HCT116 (cell line): ENCODE results near the gene ADM5. TPM values are rescaled to one million over a fixed set of nuclear protein-coding genes. Genes with fewer than 3 reads are reported as not detected.
A peak's percentile ranks its signal among the peaks of the same experiment; 100 is the strongest.

ENCODE experiments used
- ATAC-seq: fragments of 200-7000 bp; cut with Tn5 transposase; 2 replicates; pipeline ENCODE4 v1.9.1; 2020; ENCODE audit warnings: mild to moderate bottlenecking, moderate library complexity
- BruUV-seq: library from RNA; stranded (reverse); fragments of 400-500 nt; replicated peaks from 2 replicates; lab custom pipeline; 2021; lab: Mats Ljungman, UMichigan
- CTCF ChIA-PET: fragments of 300-600 bp; sonication (Branson Sonifier 250); formaldehyde crosslinking; loops from one replicate; lab custom pipeline; 2021; ENCODE audit warnings: antibody characterized with exemption; lab: Charles Lee
- POLR2A ChIA-PET: fragments of 300-600, 350-600 bp; sonication (Branson Sonifier 250); formaldehyde crosslinking; loops from one replicate; lab custom pipeline; 2021; ENCODE audit warnings: antibody characterized with exemption; lab: Charles Lee
- RAD21 ChIA-PET, 2 experiments: fragments of 300-600 bp; sonication (Branson Sonifier 250); formaldehyde crosslinking; loops; one replicate each; lab custom pipeline; 2023; ENCODE audit warnings: low total read pairs in 2 of 2; ENCODE audit not compliant: uncharacterized antibody in 2 of 2, unreplicated experiment in 2 of 2, low non-redundant PET in 1 of 2; lab: Charles Lee
- DNase-seq: peaks from one replicate; pipeline ENCODE4 v3.0.0-alpha.2; 2010; ENCODE audit warnings: low read depth, low spot score
- H2AFZ ChIP-seq: fragments of 200-600 bp; shearing (Covaris generic), sonication (generic); 2 replicates; pipeline ENCODE4 v1.6.1; 2017; ENCODE audit warnings: low read depth, mixed run types, mixed read lengths, antibody characterized with exemption, low read length; ENCODE audit not compliant: poor library complexity, severe bottlenecking
- H3K27ac ChIP-seq: 2 replicates; pipeline ENCODE4 v1.5.1; 2012; ENCODE audit warnings: low read depth, low read length
- H3K27me3 ChIP-seq: fragments of 200-600 bp; sonication (generic); 2 replicates; pipeline ENCODE4 v1.6.1; 2016; ENCODE audit warnings: mixed run types, low read length, mixed read lengths; ENCODE audit not compliant: insufficient read depth
- H3K36me3 ChIP-seq, 2 experiments: fragments of 200-500 bp in 1 of 2; fragments of 200-600 bp in 1 of 2; sonication (Bioruptor generic) in 1 of 2; sonication (generic) in 1 of 2; 2 replicates each; pipeline versions ENCODE4 v1.5.1 to v1.6.1; 2014 to 2016; ENCODE audit warnings: low read length in 2 of 2, inconsistent platforms in 1 of 2, mixed read lengths in 1 of 2, mixed run types in 1 of 2; ENCODE audit not compliant: insufficient read depth in 2 of 2, control insufficient read depth in 1 of 2
- H3K4me1 ChIP-seq, 2 experiments: fragments of 200-600 bp in 1 of 2; sonication (generic) in 1 of 2; 2 replicates each; pipeline versions ENCODE4 v1.5.1 to v1.6.1; 2012 to 2017; ENCODE audit warnings: low read length in 2 of 2, inconsistent platforms in 1 of 2, mild to moderate bottlenecking in 1 of 2, mixed read lengths in 1 of 2, mixed run types in 1 of 2, moderate library complexity in 1 of 2; ENCODE audit not compliant: insufficient read depth in 2 of 2, control insufficient read depth in 1 of 2
- H3K4me2 ChIP-seq: fragments of 200-600 bp; sonication (generic); 2 replicates; pipeline ENCODE4 v1.6.1; 2017; ENCODE audit warnings: mixed run types, low read length, mixed read lengths
- H3K4me3 ChIP-seq, 2 experiments: fragments of 200-600 bp in 1 of 2; sonication (generic) in 1 of 2; replicated peaks in 1 of 2; 2 replicates each; pipeline ENCODE4 v1.5.1; 2011 to 2016; ENCODE audit warnings: low read length in 2 of 2, control low read depth in 1 of 2, low read depth in 1 of 2, mild to moderate bottlenecking in 1 of 2, mixed read lengths in 1 of 2, mixed run types in 1 of 2
- H3K79me2 ChIP-seq: fragments of 200-600 bp; sonication (generic); 2 replicates; pipeline ENCODE4 v1.6.1; 2017; ENCODE audit warnings: mild to moderate bottlenecking, mixed run types, low read length, moderate library complexity, mixed read lengths; ENCODE audit not compliant: insufficient read depth
- H3K9ac ChIP-seq: fragments of 200-600 bp; sonication (generic); 2 replicates; pipeline ENCODE4 v1.6.1; 2016; ENCODE audit warnings: low read length, mixed read lengths
- H3K9me2 ChIP-seq: fragments of 200-600 bp; sonication (generic), shearing (Covaris generic); 2 replicates; pipeline ENCODE4 v1.6.1; 2017; ENCODE audit warnings: mixed run types, mild to moderate bottlenecking, moderate library complexity; ENCODE audit not compliant: insufficient read depth
- H3K9me3 ChIP-seq, 2 experiments: fragments of 200-500 bp in 1 of 2; fragments of 200-600 bp in 1 of 2; sonication (Bioruptor generic) in 1 of 2; sonication (generic) in 1 of 2; 2 replicates each; pipeline ENCODE4 v1.6.1; 2014 to 2017; ENCODE audit warnings: low read length in 2 of 2, mixed read lengths in 2 of 2, inconsistent platforms in 1 of 2, low read depth in 1 of 2, mild to moderate bottlenecking in 1 of 2, mixed run types in 1 of 2, moderate library complexity in 1 of 2; ENCODE audit not compliant: control insufficient read depth in 1 of 2, insufficient read depth in 1 of 2
- H4K20me1 ChIP-seq: fragments of 200-600 bp; sonication (generic), shearing (Covaris generic); 2 replicates; pipeline ENCODE4 v1.6.1; 2017; ENCODE audit warnings: mixed run types, mild to moderate bottlenecking, moderate library complexity; ENCODE audit not compliant: insufficient read depth
- CEBPB ChIP-seq: IDR thresholded peaks from 2 replicates; pipeline ENCODE4 v1.6.1; 2012; ENCODE audit warnings: low read depth
- ELF1 ChIP-seq: IDR thresholded peaks from 2 replicates; pipeline ENCODE4 v1.6.1; 2012; ENCODE audit warnings: low read depth, borderline replicate concordance
- EZH2 ChIP-seq: fragments of 200-600 bp; sonication (generic); IDR thresholded peaks from 2 replicates; pipeline ENCODE4 v1.6.1; 2017; ENCODE audit warnings: antibody characterized with exemption, mixed run types
- EZH2phosphoT487 ChIP-seq: fragments of 200-600 bp; IDR thresholded peaks from 2 replicates; pipeline ENCODE4 v1.6.1; 2018; ENCODE audit warnings: antibody characterized with exemption, borderline replicate concordance
- JUND ChIP-seq: IDR thresholded peaks from 2 replicates; pipeline ENCODE4 v1.6.1; 2012
- POLR2AphosphoS5 ChIP-seq: IDR thresholded peaks from 2 replicates; pipeline ENCODE4 v1.6.1; 2011; ENCODE audit warnings: mild to moderate bottlenecking, low read depth, low read length, moderate library complexity
- RAD21 ChIP-seq: IDR thresholded peaks from 2 replicates; pipeline ENCODE4 v1.6.1; 2012; ENCODE audit warnings: low read depth, mild to moderate bottlenecking
- SIN3A ChIP-seq: IDR thresholded peaks from 2 replicates; pipeline ENCODE4 v1.6.1; 2012; ENCODE audit warnings: low read depth
- SRF ChIP-seq: IDR thresholded peaks from 2 replicates; pipeline ENCODE4 v1.6.1; 2012; ENCODE audit warnings: low read depth
- TCF7L2 ChIP-seq: IDR thresholded peaks from 2 replicates; pipeline ENCODE4 v1.7.0; 2011; ENCODE audit warnings: borderline replicate concordance, inconsistent platforms; ENCODE audit not compliant: insufficient read depth, insufficient read length; ENCODE audit errors: extremely low read depth
- YY1 ChIP-seq: IDR thresholded peaks from 2 replicates; pipeline ENCODE4 v1.6.1; 2011; ENCODE audit warnings: low read length, low read depth, moderate library complexity, mild to moderate bottlenecking; ENCODE audit not compliant: insufficient replicate concordance; ENCODE audit errors: extremely low read depth
- ZFX ChIP-seq: fragments of 450-650 bp; IDR thresholded peaks from 2 replicates; pipeline ENCODE4 v1.6.1; 2017
- intact Hi-C: fragments of 100-400 bp; cut with micrococcal nuclease; formaldehyde crosslinking; loops from 2 replicates; pipeline ENCODE4 v1.10.0; 2022
- total RNA-seq: library from RNA; stranded (reverse); gene quantifications from one replicate; pipeline ENCODE4 v1.2.1, GENCODE V29; 2021; ENCODE audit not compliant: unreplicated experiment
- TF ChIP-seq, protein P1 (sequence below), 3 experiments: fragments of 200-600 bp in 1 of 3; sonication (generic) in 1 of 3; IDR thresholded peaks in 2 of 3; conservative IDR thresholded peaks in 1 of 3; 2 replicates each; pipeline ENCODE4 v1.5.1; 2012 to 2017; ENCODE audit warnings: low read depth in 2 of 3, low read length in 2 of 3, antibody characterized with exemption in 1 of 3, borderline replicate concordance in 1 of 3, control low read depth in 1 of 3, mild to moderate bottlenecking in 1 of 3, mixed read lengths in 1 of 3, mixed run types in 1 of 3, moderate library complexity in 1 of 3; ENCODE audit not compliant: insufficient read depth in 1 of 3
- TF ChIP-seq, protein P2 (sequence below): IDR thresholded peaks from 2 replicates; pipeline ENCODE4 v1.6.1; 2012
- TF ChIP-seq, protein P3 (sequence below): IDR thresholded peaks from 2 replicates; pipeline ENCODE4 v1.6.1; 2011; ENCODE audit warnings: mild to moderate bottlenecking, low read length, moderate library complexity; ENCODE audit not compliant: insufficient replicate concordance; ENCODE audit errors: extremely low read depth
- TF ChIP-seq, protein P4 (sequence below): IDR thresholded peaks from 2 replicates; pipeline ENCODE4 v1.6.1; 2012
- TF ChIP-seq, protein P5 (sequence below): IDR thresholded peaks from 2 replicates; pipeline ENCODE4 v1.6.1; 2012; ENCODE audit warnings: low read depth

ADM5 gene
- total RNA-seq, 1 experiment from 2014 or later = 12.1 TPM

DNA sequence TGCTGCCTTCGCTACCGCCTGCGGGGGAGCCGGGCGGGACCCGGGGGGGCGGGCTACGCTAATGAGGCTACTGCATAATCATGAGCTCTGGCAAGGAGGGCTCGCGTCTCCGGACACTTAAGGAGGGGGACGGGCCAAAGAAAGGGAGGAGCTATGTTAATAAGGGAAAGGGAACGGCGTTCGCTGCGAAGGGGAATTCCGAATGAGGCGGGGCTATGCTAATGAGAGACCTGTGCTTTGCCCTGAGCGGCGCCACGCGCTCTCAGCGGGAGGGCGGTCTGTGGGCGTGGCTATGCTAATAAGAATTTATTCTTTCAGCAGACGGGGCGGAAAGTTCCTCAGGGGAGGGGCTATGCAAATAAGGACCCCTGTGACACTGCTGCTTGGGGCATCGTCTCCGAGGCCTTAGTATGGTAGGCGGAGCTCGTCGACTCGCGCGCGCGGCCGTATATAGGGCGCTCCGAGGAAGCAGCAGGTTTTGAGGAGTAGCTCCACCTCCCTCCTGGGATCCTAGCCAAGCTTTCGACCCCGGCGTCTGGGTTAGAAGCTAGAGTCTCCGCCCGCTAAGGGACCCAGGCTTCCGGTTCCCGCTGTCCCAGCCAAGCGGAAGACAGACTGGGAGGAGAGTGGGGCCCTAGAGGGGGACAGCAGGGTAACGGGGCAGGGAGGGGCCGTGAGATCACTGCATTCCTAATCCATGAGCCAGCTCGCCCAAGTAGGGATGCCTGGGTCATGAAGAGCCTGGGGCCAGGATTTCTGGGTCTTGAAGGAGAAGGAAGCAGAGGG lies 49.1 kb upstream of the ADM5 start, which contains the start of gene RRAS:
RRAS (minus strand) TSS at position 31 of the 786 bp plus-strand sequence. CDS start 45 bp downstream, outside the sequence.
- CTCF ChIA-PET = interaction anchor here (0.5 to 2.8 kb wide), 13 partner anchors 24 to 375 kb away, joined by 3 to 23 read pairs (median 4); partner anchors contain the start of gene PRMT1
- H3K9me3 ChIP-seq = no peaks in the 10 kb centered on the region
- RAD21 ChIA-PET = interaction anchor here (1.1 to 1.8 kb wide), 2 partner anchors 36 to 47 kb away, joined by 6 read pairs; partner anchors contain the start of gene PRMT1 (in 1 of the 2)
- intact Hi-C loops = loop anchor here (1.0 to 2.0 kb wide), 4 partner anchors 36 to 72 kb away; partner anchors contain the start of genes NOSIP and PRRG2
- no TSS peak for BruUV-seq
- H3K36me3 ChIP-seq = peaks cover 0 to 5% of the 10 kb centered on the region in 2 experiments; a peak in 3 of 4 replicates
- H3K79me2 ChIP-seq = peaks cover 41% of the 10 kb centered on the region
- DNase-seq (peak; percentile 99), ATAC-seq (peak; percentile 76)
- peaks cover 15 to 40% of the 10 kb centered on the region in 2 experiments for H3K4me1 ChIP-seq
- H3K4me3 ChIP-seq = peak within 1 kb of the TSS; percentile 75 to 92
- no peaks in the 10 kb centered on the region for H3K9me2 ChIP-seq
- H3K27ac ChIP-seq = peak within 1 kb of the TSS; percentile 98
- no peaks in the 10 kb centered on the region for H4K20me1 ChIP-seq
- H3K4me2 ChIP-seq = peak within 1 kb of the TSS; percentile 92
- H3K9ac ChIP-seq = peak within 1 kb of the TSS; percentile 99
- POLR2A ChIA-PET = interaction anchor here (0.7 to 4.7 kb wide), 30 partner anchors 8 to 995 kb away, joined by 3 to 92 read pairs (median 5); partner anchors contain the start of genes ALDH16A1, AP2A1, BCL2L12 and DKKL1
- no peak within 1 kb of the TSS for H2AFZ ChIP-seq
- H3K27me3 ChIP-seq = no peaks in the 10 kb centered on the region
- TF ChIP-seq ZFX (no peak), EZH2 (no peak), ELF1 (no peak; the same call in 1 of the 2 replicates), TCF7L2 (peak; percentile 22), YY1 (peak; percentile 58), RAD21 (no peak), POLR2AphosphoS5 (peak; percentile 86), SIN3A (peak; percentile 72), SRF (peak; percentile 87), EZH2phosphoT487 (no peak), JUND (peak; percentile 82), CEBPB (no peak)
- TF ChIP-seq, protein P1, sequence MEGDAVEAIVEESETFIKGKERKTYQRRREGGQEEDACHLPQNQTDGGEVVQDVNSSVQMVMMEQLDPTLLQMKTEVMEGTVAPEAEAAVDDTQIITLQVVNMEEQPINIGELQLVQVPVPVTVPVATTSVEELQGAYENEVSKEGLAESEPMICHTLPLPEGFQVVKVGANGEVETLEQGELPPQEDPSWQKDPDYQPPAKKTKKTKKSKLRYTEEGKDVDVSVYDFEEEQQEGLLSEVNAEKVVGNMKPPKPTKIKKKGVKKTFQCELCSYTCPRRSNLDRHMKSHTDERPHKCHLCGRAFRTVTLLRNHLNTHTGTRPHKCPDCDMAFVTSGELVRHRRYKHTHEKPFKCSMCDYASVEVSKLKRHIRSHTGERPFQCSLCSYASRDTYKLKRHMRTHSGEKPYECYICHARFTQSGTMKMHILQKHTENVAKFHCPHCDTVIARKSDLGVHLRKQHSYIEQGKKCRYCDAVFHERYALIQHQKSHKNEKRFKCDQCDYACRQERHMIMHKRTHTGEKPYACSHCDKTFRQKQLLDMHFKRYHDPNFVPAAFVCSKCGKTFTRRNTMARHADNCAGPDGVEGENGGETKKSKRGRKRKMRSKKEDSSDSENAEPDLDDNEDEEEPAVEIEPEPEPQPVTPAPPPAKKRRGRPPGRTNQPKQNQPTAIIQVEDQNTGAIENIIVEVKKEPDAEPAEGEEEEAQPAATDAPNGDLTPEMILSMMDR (IDR thresholded peaks at IDR 0.05 in 2 of 3, conservative IDR thresholded peaks at IDR 0.05 in 1 of 3; ENCODE audit: borderline replicate concordance in 1 of 3, insufficient read depth in 1 of 3, low read depth in 2 of 3, low read length in 2 of 3) = no peak
- TF ChIP-seq, protein P2, sequence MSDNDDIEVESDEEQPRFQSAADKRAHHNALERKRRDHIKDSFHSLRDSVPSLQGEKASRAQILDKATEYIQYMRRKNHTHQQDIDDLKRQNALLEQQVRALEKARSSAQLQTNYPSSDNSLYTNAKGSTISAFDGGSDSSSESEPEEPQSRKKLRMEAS = peak; percentile 60; the same call in 1 of the 2 replicates
- TF ChIP-seq, protein P3, sequence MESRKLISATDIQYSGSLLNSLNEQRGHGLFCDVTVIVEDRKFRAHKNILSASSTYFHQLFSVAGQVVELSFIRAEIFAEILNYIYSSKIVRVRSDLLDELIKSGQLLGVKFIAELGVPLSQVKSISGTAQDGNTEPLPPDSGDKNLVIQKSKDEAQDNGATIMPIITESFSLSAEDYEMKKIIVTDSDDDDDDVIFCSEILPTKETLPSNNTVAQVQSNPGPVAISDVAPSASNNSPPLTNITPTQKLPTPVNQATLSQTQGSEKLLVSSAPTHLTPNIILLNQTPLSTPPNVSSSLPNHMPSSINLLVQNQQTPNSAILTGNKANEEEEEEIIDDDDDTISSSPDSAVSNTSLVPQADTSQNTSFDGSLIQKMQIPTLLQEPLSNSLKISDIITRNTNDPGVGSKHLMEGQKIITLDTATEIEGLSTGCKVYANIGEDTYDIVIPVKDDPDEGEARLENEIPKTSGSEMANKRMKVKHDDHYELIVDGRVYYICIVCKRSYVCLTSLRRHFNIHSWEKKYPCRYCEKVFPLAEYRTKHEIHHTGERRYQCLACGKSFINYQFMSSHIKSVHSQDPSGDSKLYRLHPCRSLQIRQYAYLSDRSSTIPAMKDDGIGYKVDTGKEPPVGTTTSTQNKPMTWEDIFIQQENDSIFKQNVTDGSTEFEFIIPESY = peak; percentile 74
- TF ChIP-seq, protein P4, sequence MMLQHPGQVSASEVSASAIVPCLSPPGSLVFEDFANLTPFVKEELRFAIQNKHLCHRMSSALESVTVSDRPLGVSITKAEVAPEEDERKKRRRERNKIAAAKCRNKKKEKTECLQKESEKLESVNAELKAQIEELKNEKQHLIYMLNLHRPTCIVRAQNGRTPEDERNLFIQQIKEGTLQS = no peak
- TF ChIP-seq, protein P5, sequence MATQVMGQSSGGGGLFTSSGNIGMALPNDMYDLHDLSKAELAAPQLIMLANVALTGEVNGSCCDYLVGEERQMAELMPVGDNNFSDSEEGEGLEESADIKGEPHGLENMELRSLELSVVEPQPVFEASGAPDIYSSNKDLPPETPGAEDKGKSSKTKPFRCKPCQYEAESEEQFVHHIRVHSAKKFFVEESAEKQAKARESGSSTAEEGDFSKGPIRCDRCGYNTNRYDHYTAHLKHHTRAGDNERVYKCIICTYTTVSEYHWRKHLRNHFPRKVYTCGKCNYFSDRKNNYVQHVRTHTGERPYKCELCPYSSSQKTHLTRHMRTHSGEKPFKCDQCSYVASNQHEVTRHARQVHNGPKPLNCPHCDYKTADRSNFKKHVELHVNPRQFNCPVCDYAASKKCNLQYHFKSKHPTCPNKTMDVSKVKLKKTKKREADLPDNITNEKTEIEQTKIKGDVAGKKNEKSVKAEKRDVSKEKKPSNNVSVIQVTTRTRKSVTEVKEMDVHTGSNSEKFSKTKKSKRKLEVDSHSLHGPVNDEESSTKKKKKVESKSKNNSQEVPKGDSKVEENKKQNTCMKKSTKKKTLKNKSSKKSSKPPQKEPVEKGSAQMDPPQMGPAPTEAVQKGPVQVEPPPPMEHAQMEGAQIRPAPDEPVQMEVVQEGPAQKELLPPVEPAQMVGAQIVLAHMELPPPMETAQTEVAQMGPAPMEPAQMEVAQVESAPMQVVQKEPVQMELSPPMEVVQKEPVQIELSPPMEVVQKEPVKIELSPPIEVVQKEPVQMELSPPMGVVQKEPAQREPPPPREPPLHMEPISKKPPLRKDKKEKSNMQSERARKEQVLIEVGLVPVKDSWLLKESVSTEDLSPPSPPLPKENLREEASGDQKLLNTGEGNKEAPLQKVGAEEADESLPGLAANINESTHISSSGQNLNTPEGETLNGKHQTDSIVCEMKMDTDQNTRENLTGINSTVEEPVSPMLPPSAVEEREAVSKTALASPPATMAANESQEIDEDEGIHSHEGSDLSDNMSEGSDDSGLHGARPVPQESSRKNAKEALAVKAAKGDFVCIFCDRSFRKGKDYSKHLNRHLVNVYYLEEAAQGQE = no peak
